GM12874 (cell line): Measurements from ENCODE around the gene TCIRG1.

Experiments used
- TF ChIP-seq, protein P1 (sequence below): IDR thresholded peaks from 2 replicates; pipeline ENCODE4 v1.5.1; 2011; ENCODE audit warnings: low read depth, mild to moderate bottlenecking, control low read depth, low read length, moderate library complexity; ENCODE audit not compliant: insufficient read depth

TCIRG1 gene

DNA sequence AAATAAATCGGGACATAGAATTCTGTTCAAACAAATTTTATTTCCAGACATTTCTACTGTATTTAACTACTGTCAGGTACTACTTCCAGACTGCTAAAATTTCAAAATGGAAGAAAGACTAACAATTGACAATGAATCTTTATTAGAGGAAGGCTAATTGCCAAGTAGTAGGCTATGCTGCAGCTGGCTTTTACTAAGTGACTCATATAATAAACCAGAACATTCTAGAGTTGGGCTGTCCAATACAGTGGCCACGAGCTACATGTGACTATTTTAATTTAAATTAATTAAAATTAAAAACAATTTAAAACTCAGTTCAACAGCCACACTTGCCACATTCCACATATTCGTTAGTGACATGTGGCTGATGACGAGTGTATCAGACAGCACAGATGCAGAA is 54.7 kb downstream of the TCIRG1 start:
- TF ChIP-seq, protein P1, sequence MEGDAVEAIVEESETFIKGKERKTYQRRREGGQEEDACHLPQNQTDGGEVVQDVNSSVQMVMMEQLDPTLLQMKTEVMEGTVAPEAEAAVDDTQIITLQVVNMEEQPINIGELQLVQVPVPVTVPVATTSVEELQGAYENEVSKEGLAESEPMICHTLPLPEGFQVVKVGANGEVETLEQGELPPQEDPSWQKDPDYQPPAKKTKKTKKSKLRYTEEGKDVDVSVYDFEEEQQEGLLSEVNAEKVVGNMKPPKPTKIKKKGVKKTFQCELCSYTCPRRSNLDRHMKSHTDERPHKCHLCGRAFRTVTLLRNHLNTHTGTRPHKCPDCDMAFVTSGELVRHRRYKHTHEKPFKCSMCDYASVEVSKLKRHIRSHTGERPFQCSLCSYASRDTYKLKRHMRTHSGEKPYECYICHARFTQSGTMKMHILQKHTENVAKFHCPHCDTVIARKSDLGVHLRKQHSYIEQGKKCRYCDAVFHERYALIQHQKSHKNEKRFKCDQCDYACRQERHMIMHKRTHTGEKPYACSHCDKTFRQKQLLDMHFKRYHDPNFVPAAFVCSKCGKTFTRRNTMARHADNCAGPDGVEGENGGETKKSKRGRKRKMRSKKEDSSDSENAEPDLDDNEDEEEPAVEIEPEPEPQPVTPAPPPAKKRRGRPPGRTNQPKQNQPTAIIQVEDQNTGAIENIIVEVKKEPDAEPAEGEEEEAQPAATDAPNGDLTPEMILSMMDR, result no peak

DNA sequence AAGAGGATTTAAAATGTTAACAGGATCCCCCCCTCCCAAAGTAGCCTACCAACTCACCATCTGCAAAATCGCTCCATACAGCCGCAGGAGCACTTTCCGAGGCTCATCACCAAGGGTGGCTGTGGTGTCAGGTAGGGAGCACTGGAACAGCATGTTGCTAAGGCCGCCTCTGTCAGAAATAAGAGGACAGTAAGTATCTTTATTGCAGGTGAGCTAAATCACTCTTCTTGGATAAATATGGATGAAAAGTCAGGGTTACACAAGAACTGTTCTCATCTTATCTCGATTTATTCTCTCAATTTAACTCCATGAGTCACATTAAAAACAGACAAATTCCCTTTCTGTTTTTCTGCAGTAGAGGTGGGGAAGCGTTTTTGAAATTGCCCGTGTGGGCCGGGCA is 58.1 kb downstream of the TCIRG1 start:
- TF ChIP-seq, protein P1, result no peak

DNA sequence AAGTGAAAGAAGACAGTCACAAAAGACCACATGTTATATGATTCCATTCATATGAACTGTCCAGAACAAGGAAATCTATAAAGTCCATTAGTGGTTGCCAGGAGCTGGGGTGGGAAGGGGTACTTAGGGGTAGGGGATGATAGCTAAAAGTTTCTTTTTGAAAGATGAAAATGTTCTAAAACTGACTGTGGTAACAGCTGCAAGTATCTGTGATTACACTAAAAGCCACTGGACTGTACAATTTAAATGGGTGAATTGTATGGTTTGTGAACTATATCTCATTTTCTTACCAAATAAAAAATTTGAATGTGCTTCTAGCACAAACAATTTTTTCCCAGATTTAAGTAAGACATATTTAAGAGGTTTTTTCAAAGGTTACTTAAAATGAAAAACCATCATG is 60.2 kb downstream of the TCIRG1 start:
- TF ChIP-seq, protein P1, result no peak

DNA sequence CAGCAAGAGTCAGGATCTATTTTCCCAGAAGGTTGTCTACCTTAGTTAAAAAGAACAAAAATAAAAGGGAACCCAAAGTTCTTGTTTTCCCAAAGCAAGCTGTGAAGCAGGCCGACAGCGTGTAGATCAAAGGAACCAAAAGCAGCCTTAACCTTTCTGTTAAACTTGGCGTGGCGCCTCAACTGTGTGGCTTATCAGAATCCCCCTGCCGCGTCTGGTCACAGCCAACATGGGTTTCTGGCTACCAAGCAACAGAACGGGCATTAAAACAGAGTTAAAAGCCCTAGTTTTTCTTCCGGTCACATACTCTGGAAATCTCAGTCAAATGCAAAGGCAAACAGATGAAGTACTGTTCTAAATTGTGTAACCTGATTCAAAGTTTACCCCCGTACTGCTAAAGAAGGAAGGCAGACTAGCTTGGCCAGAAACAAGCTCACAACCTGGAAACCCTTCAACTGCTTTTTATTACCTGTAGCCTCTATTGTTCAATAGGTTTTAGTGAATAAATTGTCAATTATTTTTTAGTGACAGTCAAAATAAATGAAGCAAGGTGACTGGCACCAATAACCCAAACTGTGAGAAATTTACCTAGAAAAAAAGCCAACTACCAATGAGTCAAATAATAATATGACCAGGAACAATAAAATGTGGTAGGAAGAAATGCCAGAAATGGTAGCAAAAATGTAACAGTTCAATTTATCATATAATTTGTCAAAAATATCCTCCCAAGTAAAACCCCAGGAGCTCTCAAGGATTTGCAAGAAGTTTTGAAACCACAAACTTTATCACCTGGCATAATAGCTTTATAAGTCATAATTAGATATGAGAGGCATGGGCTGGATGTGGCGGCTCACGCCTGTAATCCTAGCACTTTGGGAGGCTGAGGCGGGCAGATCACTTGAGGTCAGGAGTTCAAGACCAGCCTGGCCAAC is 60.9 kb downstream of the TCIRG1 start:
- TF ChIP-seq, protein P1, result no peak
